Keratinocyte (primary cell): ENCODE results near the gene LCTL. TPM values are rescaled to one million over a fixed set of nuclear protein-coding genes. Genes with fewer than 3 reads are reported as not detected.

Experiments
- DNase-seq: peaks from one replicate; pipeline ENCODE4 v3.0.0-alpha.2; 2011; ENCODE audit warnings: low read depth, missing footprints, low spot score
- FAIRE-seq: peaks from 2 replicates; lab custom pipeline; 2011; peaks lifted over from hg19 to GRCh38; lab: Jason Lieb, UNC
- H2AFZ ChIP-seq: 2 replicates; pipeline ENCODE4 v1.6.0; 2012; ENCODE audit warnings: low read length, control low read depth, inconsistent platforms; ENCODE audit not compliant: control insufficient read depth
- H3K27ac ChIP-seq: 2 replicates; pipeline ENCODE4 v1.5.1; 2011; ENCODE audit warnings: low read length; ENCODE audit not compliant: control insufficient read depth, insufficient read depth
- H3K27me3 ChIP-seq: 3 replicates; pipeline ENCODE4 v1.6.0; 2011; ENCODE audit warnings: low read length; ENCODE audit not compliant: control insufficient read depth, insufficient read depth; ENCODE audit errors: extremely low read depth
- H3K36me3 ChIP-seq, 2 experiments: 2 replicates in 1 of 2; 3 replicates in 1 of 2; pipeline ENCODE4 v1.5.1; 2011; ENCODE audit warnings: low read length in 2 of 2, mild to moderate bottlenecking in 1 of 2; ENCODE audit not compliant: control insufficient read depth in 2 of 2, insufficient read depth in 2 of 2; ENCODE audit errors: extremely low read depth in 1 of 2
- H3K4me1 ChIP-seq: 3 replicates; pipeline ENCODE4 v1.5.1; 2011; ENCODE audit warnings: low read length; ENCODE audit not compliant: control insufficient read depth, insufficient read depth; ENCODE audit errors: extremely low read depth
- H3K4me2 ChIP-seq: 3 replicates; pipeline ENCODE4 v1.6.0; 2011; ENCODE audit warnings: low read depth, low read length; ENCODE audit not compliant: control insufficient read depth, insufficient read depth; ENCODE audit errors: extremely low read depth
- H3K4me3 ChIP-seq, 3 experiments: fragments of 200-600 bp in 1 of 3; sonication (generic) in 1 of 3; 2 replicates in 2 of 3; 3 replicates in 1 of 3; pipeline ENCODE4 v1.5.1; 2011 to 2016; ENCODE audit warnings: low read length in 3 of 3, mild to moderate bottlenecking in 3 of 3, control low read depth in 2 of 3, inconsistent platforms in 1 of 3, low read depth in 1 of 3, mixed read lengths in 1 of 3, mixed run types in 1 of 3, moderate library complexity in 1 of 3; ENCODE audit not compliant: control insufficient read depth in 2 of 3, insufficient read depth in 2 of 3; ENCODE audit errors: extremely low read depth in 1 of 3
- H3K79me2 ChIP-seq: 2 replicates; pipeline ENCODE4 v1.6.0; 2012; ENCODE audit warnings: low read length; ENCODE audit not compliant: control insufficient read depth, insufficient read depth
- H3K9ac ChIP-seq: 3 replicates; pipeline ENCODE4 v1.6.0; 2011; ENCODE audit warnings: low read length; ENCODE audit not compliant: control insufficient read depth, insufficient read depth; ENCODE audit errors: extremely low read depth
- H3K9me1 ChIP-seq: 3 replicates; pipeline ENCODE4 v1.6.0; 2011; ENCODE audit warnings: low read length; ENCODE audit not compliant: control insufficient read depth, insufficient read depth; ENCODE audit errors: extremely low read depth
- H3K9me3 ChIP-seq: 2 replicates; pipeline ENCODE4 v1.5.1; 2012; ENCODE audit warnings: low read depth, low read length; ENCODE audit not compliant: control insufficient read depth
- H4K20me1 ChIP-seq: 3 replicates; pipeline ENCODE4 v1.6.0; 2011; ENCODE audit warnings: low read length; ENCODE audit not compliant: control insufficient read depth, insufficient read depth; ENCODE audit errors: extremely low read depth
- EZH2 ChIP-seq: IDR thresholded peaks from one replicate; pipeline ENCODE4 v1.6.1; 2012; ENCODE audit warnings: inconsistent platforms, mild to moderate bottlenecking, low read length, moderate library complexity
- dilution Hi-C: fragments of 300-500 bp; cut with MboI; formaldehyde crosslinking; loops from one replicate; pipeline ENCODE4 v1.7.0; 2020; ENCODE audit warnings: low sequenced_read_pairs; ENCODE audit not compliant: extremely low pct_ligation_motif_present
- polyA plus RNA-seq, 5 experiments: library from polyadenylated mRNA; depleted of rRNA in 3 of 5; stranded (reverse) in 3 of 5; stranded (forward) in 1 of 5; unstranded in 1 of 5; fragments of >200 nt; gene quantifications; 1 replicate in 1 of 5; 2 replicates in 3 of 5; 3 replicates in 1 of 5; pipeline versions ENCODE4 v1.2.1 to v1.2.3, GENCODE V29; 2011 to 2012; ENCODE audit warnings: missing spikeins in 2 of 5, low read depth in 1 of 5, low replicate concordance in 1 of 5
- TF ChIP-seq, protein P1 (sequence below), 3 experiments: IDR thresholded peaks in 1 of 3; conservative IDR thresholded peaks in 1 of 3; optimal IDR thresholded peaks in 1 of 3; 2 replicates in 2 of 3; 3 replicates in 1 of 3; pipeline versions ENCODE3 to v1.5.1; 2011; ENCODE audit warnings: low read length in 3 of 3, mild to moderate bottlenecking in 3 of 3, moderate library complexity in 2 of 3, control low read depth in 1 of 3, inconsistent platforms in 1 of 3; ENCODE audit not compliant: insufficient read depth in 2 of 3; ENCODE audit errors: extremely low read depth in 1 of 3

Gene LCTL
- polyA plus RNA-seq, 1 donor (not counting 4 experiments of a cell fraction or from before 2014, with no cell fraction given): 0.38 TPM

DNA sequence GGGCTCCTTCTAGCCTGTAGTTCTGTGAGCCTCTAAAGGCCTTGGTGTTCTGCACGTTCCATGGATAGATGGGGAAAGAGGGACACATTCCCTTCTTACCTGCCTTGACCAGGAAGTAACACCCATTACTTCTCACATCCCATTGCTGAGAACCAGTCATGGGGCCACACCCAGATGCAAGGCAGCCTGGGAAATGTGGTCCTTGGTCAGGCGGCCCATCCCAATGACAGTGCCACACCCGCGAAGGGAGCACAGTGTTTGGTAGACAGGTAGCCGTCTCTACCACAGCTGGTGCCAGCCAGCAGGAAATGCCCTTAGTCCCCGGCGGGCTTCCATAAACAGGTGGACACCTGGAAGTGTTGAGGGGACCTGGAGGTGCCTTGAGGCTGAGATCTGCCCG, 23.2 kb upstream of the LCTL start:
- dilution Hi-C loops: no loop called here
- no peak for DNase-seq
- Histone ChIP-seq H3K4me2 (no peak overlapping the region), H3K36me3 (no peaks in the 10 kb centered on the region), H3K9me1 (no peaks in the 10 kb centered on the region), H4K20me1 (no peaks in the 10 kb centered on the region), H3K79me2 (no peaks in the 10 kb centered on the region), H3K27me3 (peaks cover 17% of the 10 kb centered on the region), H3K4me3 (no peak overlapping the region), H3K9ac (no peak overlapping the region), H3K4me1 (no peaks in the 10 kb centered on the region), H3K9me3 (no peaks in the 10 kb centered on the region), H3K27ac (no peak overlapping the region), H2AFZ (no peak overlapping the region)
- TF ChIP-seq EZH2: no peak
- TF ChIP-seq, protein P1, sequence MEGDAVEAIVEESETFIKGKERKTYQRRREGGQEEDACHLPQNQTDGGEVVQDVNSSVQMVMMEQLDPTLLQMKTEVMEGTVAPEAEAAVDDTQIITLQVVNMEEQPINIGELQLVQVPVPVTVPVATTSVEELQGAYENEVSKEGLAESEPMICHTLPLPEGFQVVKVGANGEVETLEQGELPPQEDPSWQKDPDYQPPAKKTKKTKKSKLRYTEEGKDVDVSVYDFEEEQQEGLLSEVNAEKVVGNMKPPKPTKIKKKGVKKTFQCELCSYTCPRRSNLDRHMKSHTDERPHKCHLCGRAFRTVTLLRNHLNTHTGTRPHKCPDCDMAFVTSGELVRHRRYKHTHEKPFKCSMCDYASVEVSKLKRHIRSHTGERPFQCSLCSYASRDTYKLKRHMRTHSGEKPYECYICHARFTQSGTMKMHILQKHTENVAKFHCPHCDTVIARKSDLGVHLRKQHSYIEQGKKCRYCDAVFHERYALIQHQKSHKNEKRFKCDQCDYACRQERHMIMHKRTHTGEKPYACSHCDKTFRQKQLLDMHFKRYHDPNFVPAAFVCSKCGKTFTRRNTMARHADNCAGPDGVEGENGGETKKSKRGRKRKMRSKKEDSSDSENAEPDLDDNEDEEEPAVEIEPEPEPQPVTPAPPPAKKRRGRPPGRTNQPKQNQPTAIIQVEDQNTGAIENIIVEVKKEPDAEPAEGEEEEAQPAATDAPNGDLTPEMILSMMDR (optimal IDR thresholded peaks at IDR 0.05 in 1 of 3, IDR thresholded peaks at IDR 0.05 in 1 of 3, conservative IDR thresholded peaks at IDR 0.05 in 1 of 3; ENCODE audit: extremely low read depth in 1 of 3, insufficient read depth in 2 of 3, low read length in 3 of 3): no peak
- no peak for FAIRE-seq

DNA sequence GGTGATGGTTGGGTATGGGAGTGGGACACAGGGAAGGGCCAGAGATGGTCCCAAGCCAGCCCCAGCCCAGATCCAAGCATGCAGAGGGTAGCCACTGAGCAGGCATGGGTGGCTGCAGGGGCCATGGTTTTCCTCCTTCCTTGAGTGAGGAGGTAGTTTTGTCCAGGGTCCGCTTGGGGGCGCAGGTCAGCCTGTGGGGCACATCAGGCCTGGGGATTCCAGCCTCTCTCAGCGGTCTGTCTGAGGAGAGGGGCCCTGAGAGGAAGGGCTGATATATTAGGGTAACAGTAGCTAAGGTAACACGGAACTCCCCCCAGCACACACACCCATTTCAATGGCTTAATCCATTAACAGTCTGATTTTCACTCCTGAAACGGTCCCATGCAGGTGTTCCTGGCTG, 22.7 kb upstream of the LCTL start:
- no peaks in the 10 kb centered on the region for H4K20me1 ChIP-seq
- H3K4me2 ChIP-seq: no peak overlapping the region
- H3K4me1 ChIP-seq: no peaks in the 10 kb centered on the region
- no peaks in the 10 kb centered on the region for H3K9me3 ChIP-seq
- peaks cover 17% of the 10 kb centered on the region for H3K27me3 ChIP-seq
- DNase-seq (no peak), FAIRE-seq (no peak)
- no peak overlapping the region for H3K27ac ChIP-seq
- H3K9me1 ChIP-seq: no peaks in the 10 kb centered on the region
- H3K36me3 ChIP-seq: no peaks in the 10 kb centered on the region
- no peaks in the 10 kb centered on the region for H3K79me2 ChIP-seq
- dilution Hi-C loops: no loop called here
- no peak for TF ChIP-seq EZH2
- TF ChIP-seq, protein P1 (optimal IDR thresholded peaks at IDR 0.05 in 1 of 3, IDR thresholded peaks at IDR 0.05 in 1 of 3, conservative IDR thresholded peaks at IDR 0.05 in 1 of 3; ENCODE audit: extremely low read depth in 1 of 3, insufficient read depth in 2 of 3, low read length in 3 of 3): peak; percentile 3 to 43 (median 20)
- H3K9ac ChIP-seq: no peak overlapping the region
- H3K4me3 ChIP-seq: no peak overlapping the region
- no peak overlapping the region for H2AFZ ChIP-seq
